HG03342 (cell line): Measurements from ENCODE around the gene EEPD1.
"Not testable (repeated sequence)": the region's sequence is repeated elsewhere in the genome, so short reads cannot be mapped to it uniquely, and the experiment has no call there.

Source experiments
- ATAC-seq: cut with Tn5 transposase; IDR thresholded peaks from one replicate; pipeline ENCODE4 v1.9.1; 2021; ENCODE audit warnings: mild to moderate bottlenecking, moderate library complexity; ENCODE audit not compliant: unreplicated experiment

The EEPD1 gene

GRCh38 chr7:36313607-36314006 lies 160.6 kb downstream of the EEPD1 start:
- no peak for ATAC-seq

GRCh38 chr7:36314491-36314890 lies 161.4 kb downstream of the EEPD1 start:
- ATAC-seq = no peak

GRCh38 chr7:36315309-36315944 lies 162.4 kb downstream of the EEPD1 start:
- ATAC-seq = no peak

GRCh38 chr7:36316319-36316718 lies 163.3 kb downstream of the EEPD1 start:
- ATAC-seq = no peak

GRCh38 chr7:36317276-36317675 lies 164.2 kb downstream of the EEPD1 start:
- no peak for ATAC-seq

GRCh38 chr7:36318116-36318515 lies 165.1 kb downstream of the EEPD1 start:
- no peak for ATAC-seq

GRCh38 chr7:36321284-36321683 lies 168.2 kb downstream of the EEPD1 start:
- not testable (repeated sequence) for ATAC-seq

- ATAC-seq = no peak
Observed at GRCh38 chr7:36336390-36336789, 183.3 kb downstream of the EEPD1 start.

GRCh38 chr7:36338256-36338655 lies 185.2 kb downstream of the EEPD1 start:
- ATAC-seq = no peak

- no peak for ATAC-seq
Observed at GRCh38 chr7:36343548-36343947, 190.5 kb downstream of the EEPD1 start.

- ATAC-seq = no peak
Observed at GRCh38 chr7:36344622-36345021, 191.6 kb downstream of the EEPD1 start.

- ATAC-seq = no peak
Observed at GRCh38 chr7:36346260-36346831, 193.3 kb downstream of the EEPD1 start.

GRCh38 chr7:36348256-36348655 lies 195.2 kb downstream of the EEPD1 start:
- no peak for ATAC-seq

GRCh38 chr7:36348771-36349170 lies 195.7 kb downstream of the EEPD1 start:
- no peak for ATAC-seq

- ATAC-seq = no peak
Observed at GRCh38 chr7:36349626-36350025, 196.6 kb downstream of the EEPD1 start.
